GM18499 (cell line): Measurements from ENCODE around the gene IRS2.
A peak's percentile ranks its signal among the peaks of the same experiment; 100 is the strongest.

Experiments used
- ATAC-seq: cut with Tn5 transposase; IDR thresholded peaks from one replicate; pipeline ENCODE4 v1.9.1; 2021; ENCODE audit warnings: moderate number of reproducible peaks; ENCODE audit not compliant: insufficient read depth, unreplicated experiment

IRS2 gene

DNA sequence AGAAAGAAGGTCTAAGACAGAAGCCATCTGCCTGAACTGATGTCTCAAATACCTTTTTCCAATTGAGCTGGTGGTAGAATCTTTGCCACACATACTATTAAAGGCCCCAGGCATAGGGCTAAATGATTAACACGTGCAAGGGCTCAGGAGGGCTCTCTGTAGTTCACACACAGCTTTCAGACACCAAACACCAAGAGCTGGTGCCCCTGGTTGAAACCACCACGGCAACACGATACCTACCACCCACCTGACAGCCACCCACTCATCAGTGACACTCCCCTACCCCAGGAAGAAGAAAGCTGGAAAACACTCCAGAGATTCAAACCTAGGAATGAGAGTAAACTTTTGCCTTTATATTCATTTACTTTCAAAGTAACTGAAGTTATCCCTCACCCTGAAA, 26.8 kb downstream of the IRS2 start:
- no peak for ATAC-seq

DNA sequence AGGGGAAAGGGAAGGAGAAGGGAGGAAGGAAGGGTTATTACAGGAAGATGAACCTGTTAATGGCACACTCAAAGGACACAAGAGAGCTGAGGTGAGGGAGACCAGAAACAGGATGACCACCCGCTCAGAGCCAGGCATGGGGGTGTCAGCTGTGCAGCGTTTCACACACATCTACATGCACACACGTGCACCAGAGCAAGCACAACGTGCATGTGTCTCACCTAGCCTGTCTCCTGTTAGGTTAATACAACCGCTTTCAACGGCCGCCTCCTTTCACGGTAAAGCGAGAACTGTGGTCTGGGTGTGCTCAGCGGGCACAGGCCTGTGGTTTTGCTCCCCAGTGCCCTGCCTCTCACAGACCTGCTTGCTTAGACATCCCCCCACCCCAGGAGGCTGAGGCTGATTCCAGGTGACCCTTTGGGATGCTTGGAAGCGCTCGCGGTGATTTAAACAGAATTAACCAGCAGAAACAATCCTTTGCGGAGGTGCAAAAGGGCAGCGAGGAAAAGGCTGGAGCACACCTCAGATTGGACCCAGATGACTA, 27.4 kb downstream of the IRS2 start:
- no peak for ATAC-seq

DNA sequence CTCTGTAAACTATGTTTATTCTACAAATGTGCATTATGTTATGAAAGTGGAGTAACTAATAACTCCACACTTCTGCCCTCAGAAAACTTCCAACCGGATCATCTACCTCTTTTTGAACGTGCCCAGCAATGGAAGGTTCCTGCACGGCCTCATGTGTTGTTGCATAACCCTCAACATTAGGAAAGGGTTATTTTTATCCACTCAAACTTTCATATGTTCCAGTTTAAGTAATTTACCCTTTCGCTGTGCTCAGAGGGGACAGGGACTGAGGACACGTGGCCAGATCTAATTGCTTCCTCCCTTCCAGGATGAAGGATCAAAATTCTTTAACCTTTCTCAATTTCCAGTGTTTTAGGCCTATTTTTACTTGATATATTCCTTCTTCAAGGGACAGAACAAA, 29.6 kb downstream of the IRS2 start:
- no peak for ATAC-seq

DNA sequence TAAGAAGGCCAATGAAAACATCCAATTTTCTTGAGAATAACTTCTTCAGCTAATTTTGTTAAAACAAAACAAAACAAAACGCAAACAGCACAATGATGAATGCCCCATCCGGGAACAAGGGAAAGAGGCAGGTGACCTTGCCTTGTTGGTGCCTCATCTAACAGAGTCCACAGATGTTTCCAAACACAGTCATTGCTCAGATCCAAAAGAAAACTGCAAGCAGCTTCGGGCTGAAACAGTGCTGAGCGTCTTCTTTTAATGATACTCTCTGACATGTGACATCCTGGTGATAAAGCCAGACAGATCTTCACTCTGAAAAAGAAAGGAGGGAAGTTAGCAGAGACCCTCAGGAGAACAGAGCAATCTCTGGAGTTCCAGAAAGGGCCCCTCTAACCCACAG, 30.4 kb downstream of the IRS2 start:
- no peak for ATAC-seq

DNA sequence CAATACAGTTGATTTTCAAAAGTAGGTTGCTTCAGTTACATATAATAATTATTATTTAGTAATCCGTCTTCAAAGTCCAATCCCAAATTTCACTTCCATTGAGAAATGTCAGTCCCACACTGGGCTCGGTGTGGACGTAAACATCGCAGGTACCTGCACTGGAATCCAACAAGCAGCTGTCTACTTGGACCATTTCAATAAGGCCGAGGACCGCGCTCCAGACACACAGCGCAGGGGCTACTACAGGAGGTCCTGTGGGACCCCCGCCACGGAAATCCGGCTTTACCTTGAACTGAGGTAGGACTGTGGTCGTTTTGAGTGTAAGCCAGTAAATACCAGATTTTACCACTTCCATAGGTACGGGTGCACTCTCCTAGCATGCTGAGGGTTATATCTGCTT, 30.8 kb downstream of the IRS2 start:
- no peak for ATAC-seq

DNA sequence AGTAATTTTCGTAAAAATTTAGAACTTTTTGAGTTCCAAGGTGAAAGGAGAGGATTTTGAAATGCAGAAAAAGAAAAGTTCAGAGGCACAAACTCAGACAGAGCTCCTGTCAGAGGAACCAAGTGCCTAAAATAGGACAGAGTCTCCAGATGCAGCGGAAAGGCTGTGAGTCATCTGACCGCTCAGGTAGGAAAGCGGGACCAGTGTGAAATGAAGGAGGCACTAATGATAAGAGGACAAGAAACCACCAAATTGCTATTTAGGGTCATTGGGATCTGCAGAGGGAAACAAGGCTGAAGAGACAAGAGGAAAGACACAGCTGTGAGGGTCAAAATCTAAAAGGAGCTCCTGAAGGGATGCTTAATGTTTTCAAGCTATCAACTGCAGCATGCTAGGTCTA, 34.9 kb downstream of the IRS2 start:
- ATAC-seq: no peak

DNA sequence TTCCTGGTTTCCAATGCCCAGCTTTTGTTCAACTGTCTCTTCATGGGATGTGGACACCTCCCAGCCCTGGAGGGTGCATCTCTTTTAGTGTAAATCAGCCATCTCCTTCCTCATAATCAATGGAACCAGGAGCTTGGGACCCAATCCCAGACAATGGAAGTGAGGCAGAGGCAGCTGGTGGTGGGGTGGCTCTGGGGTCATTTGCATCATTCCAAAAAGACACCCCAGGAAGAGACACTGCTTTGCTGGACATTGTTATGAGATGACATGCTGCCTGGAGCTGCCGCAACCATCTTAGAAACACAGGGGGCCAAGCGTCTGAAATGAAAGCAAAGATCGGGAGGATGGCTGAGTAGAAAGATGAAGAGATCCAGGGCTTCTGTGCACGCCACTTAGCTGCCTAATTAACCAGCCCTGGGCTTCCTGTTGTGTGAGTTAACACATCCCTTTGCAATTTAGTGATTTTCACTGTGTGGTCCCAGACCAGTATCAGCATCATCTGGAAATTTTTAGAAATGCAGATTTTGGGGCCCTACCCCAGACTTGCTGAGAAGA, 36.1 kb downstream of the IRS2 start:
- no peak for ATAC-seq

DNA sequence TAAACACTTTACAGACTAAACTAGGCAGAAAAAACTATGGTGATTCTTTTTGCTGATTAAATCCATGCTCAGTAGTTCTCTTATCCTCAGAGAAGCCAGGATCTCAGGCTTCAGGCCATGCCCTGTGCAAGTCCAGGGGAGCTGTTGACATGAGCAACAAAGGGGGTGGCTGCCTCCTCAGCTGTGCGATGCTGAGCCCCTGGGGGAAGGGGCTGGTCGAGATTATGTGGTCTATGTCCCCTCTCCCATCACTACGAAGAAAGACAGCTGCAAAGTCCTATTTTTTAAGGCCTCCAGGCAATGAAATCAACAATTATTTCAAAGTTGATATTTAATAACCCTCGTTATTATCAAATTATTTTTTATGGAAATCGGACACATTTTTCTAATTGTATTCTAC, 37.0 kb downstream of the IRS2 start:
- no peak for ATAC-seq

DNA sequence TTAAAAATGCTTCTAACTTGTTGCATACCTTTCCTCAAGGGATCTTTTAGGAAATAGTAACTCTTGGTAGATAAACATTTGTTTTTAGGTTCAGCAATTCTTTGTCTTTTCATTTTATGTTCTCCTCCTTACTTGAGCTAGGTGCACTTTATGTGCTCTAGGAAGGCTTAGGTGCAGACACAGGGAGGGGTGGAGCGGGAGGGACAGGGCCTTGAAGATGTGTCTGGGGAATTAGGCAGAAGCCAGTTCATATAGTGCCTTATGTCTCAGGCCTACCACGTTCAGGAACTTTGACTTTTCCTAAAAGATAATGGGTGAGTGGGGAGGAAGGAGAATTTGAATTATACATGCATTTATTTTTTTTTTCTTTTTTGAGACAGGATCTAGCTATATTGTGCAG, 37.7 kb downstream of the IRS2 start:
- ATAC-seq: no peak

DNA sequence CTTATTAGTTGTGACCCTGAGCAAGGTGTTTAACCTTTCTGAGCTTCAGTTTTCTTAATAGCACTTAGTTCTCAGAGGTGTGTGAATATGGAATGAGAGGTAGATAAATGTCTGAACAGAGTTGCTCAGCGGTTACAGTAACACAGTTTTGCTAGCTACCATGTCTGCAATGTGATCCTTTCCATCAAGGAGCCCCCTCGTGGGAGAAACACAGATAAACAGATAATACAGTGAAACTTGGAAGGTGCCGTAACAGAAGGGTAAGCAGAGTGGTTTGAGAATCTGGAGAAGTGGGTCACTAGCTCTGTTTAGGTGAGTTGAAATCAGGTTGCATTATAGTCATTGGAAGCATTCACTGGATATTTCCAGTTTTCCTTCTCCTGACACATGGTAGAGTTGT, 38.9 kb downstream of the IRS2 start:
- ATAC-seq: no peak

DNA sequence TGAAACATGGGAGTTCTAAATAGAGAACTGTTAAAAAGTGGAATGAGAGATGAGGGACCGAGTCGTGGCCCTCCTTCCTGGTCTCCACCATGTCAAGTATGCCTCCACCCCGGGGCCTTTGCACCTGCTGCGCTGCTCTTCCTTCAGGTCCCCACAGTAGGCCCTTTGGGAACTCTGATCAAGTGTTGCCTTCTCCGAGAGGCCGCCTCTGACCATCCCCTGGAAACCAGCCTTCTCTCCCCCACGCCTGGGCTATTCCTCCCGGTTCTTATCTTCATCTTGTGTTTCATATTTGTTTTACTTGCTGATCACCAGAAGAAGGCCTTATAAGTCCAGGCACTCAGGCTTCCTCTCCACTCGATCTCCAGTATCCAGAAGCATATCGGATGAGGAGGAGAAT, 40.0 kb downstream of the IRS2 start:
- ATAC-seq: no peak

DNA sequence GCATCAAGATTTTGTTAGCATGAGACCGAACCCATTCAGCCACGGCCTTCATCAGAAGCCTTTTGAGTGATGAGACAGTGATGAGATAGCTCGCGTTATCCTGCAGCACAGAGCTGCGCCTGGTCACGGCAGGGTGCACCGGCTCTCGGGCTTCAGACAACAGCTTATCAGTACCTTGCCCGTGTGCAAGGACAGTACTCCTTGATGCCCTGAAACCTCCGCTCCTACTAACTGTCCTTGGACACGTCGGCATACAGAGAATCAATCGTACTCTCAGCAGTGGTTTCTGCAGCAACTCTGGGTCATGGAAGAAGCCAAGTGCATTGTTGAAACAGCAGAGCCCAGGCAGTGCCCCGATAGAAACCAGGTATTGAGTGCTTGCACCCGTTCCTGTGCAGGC, 40.7 kb downstream of the IRS2 start:
- ATAC-seq: no peak

DNA sequence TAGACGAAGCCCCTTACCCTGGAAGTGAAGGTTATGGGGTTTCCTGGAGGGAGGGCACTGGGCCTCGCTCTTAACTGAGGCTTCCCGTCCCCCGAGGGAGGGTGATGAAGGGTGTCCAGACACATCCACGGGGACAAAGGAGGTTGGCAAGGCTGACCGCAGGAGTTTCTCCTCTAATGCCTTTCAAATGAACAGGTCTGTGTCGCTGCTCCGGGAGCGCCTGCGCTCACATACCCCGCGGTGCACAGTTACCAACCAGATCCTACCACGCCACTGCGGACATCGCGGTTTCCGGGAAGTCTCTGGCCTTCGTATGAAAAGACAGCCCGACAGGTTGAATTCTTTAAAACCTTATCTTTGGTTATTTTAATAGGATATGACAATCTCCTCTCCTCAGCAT, 41.3 kb downstream of the IRS2 start:
- no peak for ATAC-seq

DNA sequence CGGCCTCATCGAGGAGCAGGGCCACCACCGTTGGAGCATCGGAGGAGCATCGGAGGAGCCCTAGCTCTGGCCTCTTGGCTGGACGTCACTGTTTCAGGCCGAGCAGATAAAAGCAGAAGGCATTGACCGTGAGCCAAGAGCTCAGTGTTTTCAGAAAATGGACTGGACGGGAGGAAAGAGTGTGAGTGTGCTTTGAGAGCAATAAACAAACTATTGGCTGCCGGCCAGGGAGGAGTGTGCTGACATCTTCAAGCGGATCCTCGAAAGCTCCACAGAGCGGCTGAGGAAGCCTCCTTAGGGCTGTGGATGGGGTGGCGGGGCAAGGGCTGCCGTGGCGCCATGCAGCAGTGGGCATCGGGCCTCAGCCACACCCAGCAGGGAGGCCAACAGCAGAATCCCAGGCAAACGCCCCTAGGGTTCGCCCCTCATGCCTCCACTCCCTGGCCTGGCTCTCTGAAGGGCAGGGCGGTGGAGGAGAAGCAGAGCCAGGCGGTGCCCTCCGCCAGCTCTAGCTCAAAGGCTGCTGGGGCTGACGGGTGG, 41.8 kb downstream of the IRS2 start:
- no peak for ATAC-seq

DNA sequence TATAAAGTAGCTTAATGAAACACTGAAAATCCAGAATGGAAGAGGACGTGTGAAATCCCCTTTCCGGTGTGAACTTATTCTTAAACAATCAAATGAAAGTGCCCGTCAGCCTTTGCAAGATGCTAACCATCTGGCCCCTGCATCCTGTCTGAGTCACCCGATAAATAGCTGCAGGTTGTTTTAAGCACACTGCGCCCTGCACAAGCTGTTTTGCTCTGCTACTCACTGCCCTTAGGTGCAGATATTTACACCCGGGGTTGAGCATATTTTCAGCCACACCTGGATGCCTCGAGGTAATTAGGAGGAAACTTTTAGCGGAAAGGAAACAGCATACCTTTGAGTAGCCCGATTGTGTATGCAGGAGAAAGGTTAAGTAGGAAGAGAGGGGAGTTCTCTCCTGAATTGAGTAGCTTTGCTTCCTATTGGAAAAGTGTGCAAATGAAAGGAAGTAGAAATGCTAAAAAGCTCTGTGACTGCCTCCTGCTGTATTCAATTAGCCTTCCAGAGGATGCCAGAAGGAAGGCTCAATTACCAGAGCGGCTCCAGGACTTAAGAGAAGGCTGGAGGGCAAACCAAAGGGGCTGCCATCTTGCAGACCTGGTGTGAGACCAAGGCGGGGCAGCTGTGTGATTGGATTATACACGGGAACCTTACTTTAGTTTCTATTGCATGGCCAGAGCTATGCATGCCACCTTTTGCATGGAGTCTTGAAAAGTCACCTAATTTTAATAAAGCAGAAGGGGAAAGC, 42.5 kb downstream of the IRS2 start:
- peak; percentile 49 for ATAC-seq

DNA sequence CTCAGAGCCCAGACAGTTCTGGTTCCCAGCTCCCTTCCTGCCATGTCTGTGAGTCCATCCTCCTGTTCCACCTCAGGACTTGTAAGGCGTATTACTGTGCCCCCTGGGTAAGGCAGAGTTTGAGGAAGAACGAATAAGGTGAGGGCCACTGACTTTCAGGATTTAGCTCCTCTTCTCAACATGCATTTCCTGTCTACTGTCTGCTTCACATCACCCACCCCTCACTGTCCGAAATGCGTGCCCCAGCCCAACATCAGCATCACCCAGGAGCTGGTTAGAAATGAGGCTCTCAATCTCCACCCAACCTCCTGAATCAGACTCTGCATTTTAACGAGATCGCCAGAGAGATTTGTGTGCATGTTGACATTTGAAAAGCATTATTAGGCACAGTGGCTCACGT, 44.4 kb downstream of the IRS2 start:
- no peak for ATAC-seq

DNA sequence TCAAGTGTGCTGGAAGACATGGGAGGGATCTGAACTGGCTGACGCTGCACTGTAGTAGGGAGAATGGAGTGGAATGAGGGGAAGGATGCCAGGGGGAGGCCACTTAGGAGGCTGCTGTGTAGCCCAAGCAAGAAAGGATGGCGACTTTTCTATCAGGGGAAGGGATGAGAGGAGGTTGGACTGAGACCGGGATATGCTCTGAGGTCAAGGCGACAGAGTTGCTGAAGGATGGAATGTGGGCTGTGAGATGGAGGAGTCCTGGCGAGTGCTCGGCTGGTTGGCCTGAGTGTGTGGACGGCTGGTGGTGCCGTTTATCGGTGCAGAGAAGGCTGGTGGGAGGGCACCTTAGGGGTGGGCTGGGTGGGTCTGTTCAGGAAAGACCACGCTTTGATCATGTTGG, 45.7 kb downstream of the IRS2 start:
- no peak for ATAC-seq

DNA sequence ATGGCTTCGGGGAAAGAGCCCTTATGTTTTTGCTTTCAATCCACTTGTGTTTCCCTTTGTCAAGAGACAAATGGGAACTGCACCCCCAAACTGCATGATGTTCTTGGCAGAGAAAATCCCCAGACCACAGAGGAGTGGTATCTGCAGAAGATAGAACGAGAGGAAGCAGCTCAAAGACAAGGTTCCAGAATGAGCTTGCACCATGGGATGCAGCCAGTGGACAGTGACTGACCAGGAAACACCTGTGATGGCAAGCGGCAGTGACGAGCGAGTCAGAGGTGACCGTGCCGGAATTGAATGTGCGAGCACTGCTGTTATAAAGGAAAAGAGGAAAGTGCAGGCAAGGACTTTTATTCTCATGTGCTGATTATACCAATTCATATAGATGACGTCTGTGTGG, 46.3 kb downstream of the IRS2 start:
- ATAC-seq: no peak

DNA sequence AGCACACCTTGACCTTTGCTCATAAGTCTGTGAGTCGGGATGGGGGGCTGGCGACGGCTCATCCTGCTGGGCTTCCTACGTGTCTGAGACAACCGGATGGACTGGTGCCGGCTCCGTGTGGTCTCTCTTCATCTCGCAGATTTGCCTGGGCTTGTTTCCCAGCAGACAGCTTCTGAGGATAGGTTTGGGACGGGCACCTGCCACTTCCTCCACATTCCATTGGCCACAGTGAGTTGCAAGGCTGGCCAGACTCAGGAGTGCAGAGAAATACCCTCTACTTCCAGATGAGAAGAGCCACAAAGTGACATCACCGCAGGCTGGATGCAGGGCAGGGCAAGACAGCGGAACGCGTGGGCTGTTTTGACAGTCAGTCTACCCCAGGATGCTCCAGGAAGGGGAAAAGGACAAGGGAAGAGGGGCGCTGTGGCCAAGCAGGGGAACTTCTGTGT, 48.1 kb downstream of the IRS2 start:
- no peak for ATAC-seq

DNA sequence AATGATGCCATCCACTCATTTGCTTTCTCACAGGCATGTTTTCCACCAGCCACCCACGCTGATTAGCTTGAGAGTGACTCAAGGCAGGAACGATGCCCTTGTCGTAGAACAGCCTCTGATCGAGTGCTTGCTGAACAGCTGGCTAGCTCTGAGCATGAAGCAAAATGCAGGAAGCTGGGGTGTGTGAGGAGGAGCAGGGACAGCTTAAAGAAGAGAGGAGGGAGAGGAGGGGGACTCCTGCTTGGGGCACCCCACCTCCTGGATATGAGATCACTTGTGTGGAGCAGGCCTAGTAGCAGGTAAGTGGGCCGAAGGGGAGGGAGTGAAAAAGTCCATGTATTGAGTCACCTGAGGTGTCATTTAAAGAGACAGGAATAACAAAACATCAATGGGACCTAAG, 48.8 kb downstream of the IRS2 start:
- no peak for ATAC-seq

DNA sequence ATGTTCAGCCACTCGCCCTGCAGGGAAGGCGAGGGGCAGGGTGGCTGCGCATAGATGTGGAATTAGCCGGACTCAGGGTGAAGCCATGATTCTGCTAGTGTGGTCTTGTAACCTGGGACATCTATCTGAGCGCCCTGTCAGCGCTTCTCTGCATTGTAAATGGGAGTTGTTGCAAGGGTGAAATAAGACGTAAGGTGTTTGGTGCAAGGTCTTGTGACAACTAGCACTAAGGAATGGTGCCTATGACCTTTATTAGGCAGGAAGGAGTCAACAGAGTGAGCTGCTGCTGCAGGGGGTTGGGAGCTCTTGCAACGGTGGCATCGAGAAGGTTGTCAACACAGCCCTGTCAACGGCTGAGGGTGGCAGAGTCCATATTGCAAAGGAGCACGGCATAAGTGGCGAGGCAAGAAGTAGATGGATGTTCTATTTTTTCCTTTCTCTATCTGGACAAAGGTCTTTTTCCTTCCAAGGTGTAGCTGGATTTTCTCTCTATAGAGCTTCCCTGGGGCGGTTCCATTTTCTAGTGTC, 49.3 kb downstream of the IRS2 start:
- ATAC-seq: no peak
